Activated CD8-positive, alpha-beta T cell treated with anti-CD3 and anti-CD28 coated beads for 36 hours (primary cell): ENCODE data around the gene PATE4. TPM values are rescaled to one million over a fixed set of nuclear protein-coding genes. Genes with fewer than 3 reads are reported as not detected.

Experiments
- ATAC-seq: fragments of 200-7000 bp; cut with Tn5 transposase; one replicate; pipeline ENCODE4 v1.10.0; 2021; ENCODE audit warnings: mild to moderate bottlenecking, moderate library complexity
- CTCF ChIA-PET: fragments of 350-600 bp; sonication (Branson Sonifier 250); formaldehyde crosslinking; loops from one replicate; lab custom pipeline; 2021; ENCODE audit warnings: antibody characterized with exemption; lab: Charles Lee
- POLR2A ChIA-PET: fragments of 350-600 bp; sonication (Branson Sonifier 250); formaldehyde crosslinking; loops from one replicate; lab custom pipeline; 2021; ENCODE audit warnings: antibody characterized with exemption; lab: Charles Lee
- DNase-seq: peaks from one replicate; pipeline ENCODE4 v3.0.0-alpha.2; 2020
- H3K27ac Mint-ChIP-seq: one replicate; pipeline ENCODE4 v1.8.0; 2021; ENCODE audit warnings: mild to moderate bottlenecking, mixed read lengths
- H3K27me3 Mint-ChIP-seq: one replicate; pipeline ENCODE4 v1.8.0; 2021; ENCODE audit warnings: mixed read lengths
- H3K36me3 Mint-ChIP-seq: one replicate; pipeline ENCODE4 v1.8.0; 2021; ENCODE audit warnings: low read depth, mixed read lengths
- H3K4me1 Mint-ChIP-seq: one replicate; pipeline ENCODE4 v1.8.0; 2021; ENCODE audit warnings: low read depth, mixed read lengths
- H3K4me3 Mint-ChIP-seq: one replicate; pipeline ENCODE4 v1.8.0; 2021; ENCODE audit warnings: mild to moderate bottlenecking, moderate library complexity, mixed read lengths
- H3K9me3 Mint-ChIP-seq: one replicate; pipeline ENCODE4 v1.8.0; 2021; ENCODE audit warnings: mixed read lengths
- CTCF ChIP-seq: fragments of 200-600 bp; IDR thresholded peaks from one replicate; pipeline ENCODE4 v1.8.0; 2022; ENCODE audit warnings: antibody characterized with exemption, mild to moderate bottlenecking
- intact Hi-C: fragments of 100-400 bp; cut with micrococcal nuclease; formaldehyde crosslinking; loops from one replicate; pipeline ENCODE4 v1.10.0; 2022
- total RNA-seq, 2 experiments: library from RNA; stranded (reverse); gene quantifications; one replicate each; pipeline ENCODE4 v1.2.3, GENCODE V29; 2021

Gene PATE4
- total RNA-seq, 2 experiments from 2014 or later: not detected

GRCh38 chr11:125886997-125887372 lies 53.9 kb downstream of the PATE4 start:
- Mint-ChIP-seq H3K4me3 (peak overlapping the region; percentile 76), H3K9me3 (no peaks in the 10 kb centered on the region), H3K4me1 (peaks cover 20% of the 10 kb centered on the region), H3K27ac (peak overlapping the region; percentile 90), H3K36me3 (peaks cover 2% of the 10 kb centered on the region), H3K27me3 (no peaks in the 10 kb centered on the region)
- ChIA-PET CTCF (interaction anchor here (1.1 to 1.8 kb wide), 5 partner anchors 8 to 371 kb away, joined by 3 to 7 read pairs (median 6); no protein-coding TSS in a partner anchor), POLR2A (interaction anchor here (1.0 to 1.8 kb wide), 4 partner anchors 10 to 324 kb away, joined by 4 to 21 read pairs (median 7); partner anchors contain the start of genes DDX25, FAM118B, PUS3 and RPUSD4)
- ATAC-seq (peak; percentile 28), DNase-seq (peak; percentile 62)
- intact Hi-C loops: no loop called here
- no peak for TF ChIP-seq CTCF

- no peaks in the 10 kb centered on the region for H3K9me3 Mint-ChIP-seq
- H3K4me1 Mint-ChIP-seq: peaks cover 25% of the 10 kb centered on the region
- intact Hi-C loops: no loop called here
- DNase-seq (peak; percentile 96), ATAC-seq (peak; percentile 89)
- H3K27me3 Mint-ChIP-seq: no peaks in the 10 kb centered on the region
- no peak for TF ChIP-seq CTCF
- H3K36me3 Mint-ChIP-seq: peaks cover 4% of the 10 kb centered on the region
- POLR2A ChIA-PET: interaction anchor here (0.8 to 1.8 kb wide), 8 partner anchors 9 to 324 kb away, joined by 3 to 21 read pairs (median 5); partner anchors contain the start of genes CHEK1, DDX25, EI24 and FAM118B
- H3K4me3 Mint-ChIP-seq: peak within 1 kb of the TSS; percentile 76
- peak within 1 kb of the TSS; percentile 90 for H3K27ac Mint-ChIP-seq
- CTCF ChIA-PET: interaction anchor here (0.8 to 1.8 kb wide), 7 partner anchors 9 to 372 kb away, joined by 3 to 7 read pairs (median 6); partner anchors contain the start of genes DDX25 and PUS3
Measured at GRCh38 chr11:125887373-125888324, 54.5 kb downstream of the PATE4 start, which contains the start of gene HYLS1. Gene HYLS1, plus strand, starts transcription at chr11:125887668. Its CDS starts 11,701 bp downstream, at chr11:125899369.

Other genes with a start within 250 kb of the PATE4 start
- gene STT3A, start 240.5 kb upstream of the PATE4 start, total RNA-seq: 100 to 1,000 TPM; 111 to 114 TPM
- 100 to 1,000 TPM; 134 to 139 TPM for gene CHEK1, start 208.2 kb upstream of the PATE4 start, total RNA-seq
- not detected for gene ACRV1, start 152.5 kb upstream of the PATE4 start, total RNA-seq
- not detected for gene PATE1, start 87.0 kb upstream of the PATE4 start, total RNA-seq
- gene PATE2, start 54.5 kb upstream of the PATE4 start, total RNA-seq: not detected
- gene PATE3, start 45.2 kb upstream of the PATE4 start, total RNA-seq: not detected
- gene HYLS1, start 54.4 kb downstream of the PATE4 start, total RNA-seq: 1 to 10 TPM; 4.6 to 5.2 TPM
- 10 to 100 TPM; 15.4 to 15.5 TPM for gene PUS3, start 69.9 kb downstream of the PATE4 start, total RNA-seq
- gene DDX25, start 71.2 kb downstream of the PATE4 start, total RNA-seq: under 1 TPM; 0.43 to 0.54 TPM
- not detected for gene VSIG10L2, start 112.7 kb downstream of the PATE4 start, total RNA-seq
- 1 to 10 TPM; 3.2 to 4.0 TPM for gene CDON, start 229.6 kb downstream of the PATE4 start, total RNA-seq